ENCODE measurements around the gene GRIK1. TPM values are rescaled to one million over a fixed set of nuclear protein-coding genes. Genes with fewer than 3 reads are reported as not detected.

The GRIK1 gene
- total RNA-seq, 1 donor from 2014 or later = not detected

- TF ChIP-seq CTCF (conservative IDR thresholded peaks at IDR 0.05; ENCODE audit: low read depth, low read length) = no peak
- DNase-seq (ENCODE audit: low read depth) = no peak
- no peak overlapping the region for H3K4me3 ChIP-seq (ENCODE audit: low read depth, low read length)
Observed at GRCh38 chr21:29786496-29787360, 153.1 kb downstream of the GRIK1 start.

- no peak for TF ChIP-seq CTCF (conservative IDR thresholded peaks at IDR 0.05; ENCODE audit: low read depth, low read length)
- peak; percentile 20 for DNase-seq (ENCODE audit: low read depth)
- no peak overlapping the region for H3K4me3 ChIP-seq (ENCODE audit: low read depth, low read length)
Observed at GRCh38 chr21:29777160-29777559, 162.6 kb downstream of the GRIK1 start.

GRCh38 chr21:29775462-29775861 is 164.3 kb downstream of the GRIK1 start:
- H3K4me3 ChIP-seq (ENCODE audit: low read depth, low read length) = no peak overlapping the region
- no peak for DNase-seq (ENCODE audit: low read depth)
- TF ChIP-seq CTCF (conservative IDR thresholded peaks at IDR 0.05; ENCODE audit: low read depth, low read length) = no peak

- no peak for DNase-seq (ENCODE audit: low read depth)
- TF ChIP-seq CTCF (conservative IDR thresholded peaks at IDR 0.05; ENCODE audit: low read depth, low read length) = no peak
- no peak overlapping the region for H3K4me3 ChIP-seq (ENCODE audit: low read depth, low read length)
Observed at GRCh38 chr21:29771491-29772066, 168.2 kb downstream of the GRIK1 start.

- DNase-seq (ENCODE audit: low read depth) = no peak
- no peak for TF ChIP-seq CTCF (conservative IDR thresholded peaks at IDR 0.05; ENCODE audit: low read depth, low read length)
- no peak overlapping the region for H3K4me3 ChIP-seq (ENCODE audit: low read depth, low read length)
Observed at GRCh38 chr21:29763674-29764073, 176.1 kb downstream of the GRIK1 start.

GRCh38 chr21:29762570-29763082 is 177.2 kb downstream of the GRIK1 start:
- TF ChIP-seq CTCF (conservative IDR thresholded peaks at IDR 0.05; ENCODE audit: low read depth, low read length) = no peak
- no peak for DNase-seq (ENCODE audit: low read depth)

More at GRCh38 chr21:29762570-29763082, 177.2 kb downstream of the GRIK1 start:
- H3K4me3 ChIP-seq (ENCODE audit: low read depth, low read length) = no peak overlapping the region

Data from epithelial cell of proximal tubule (primary cell).